HG03060 (cell line): ENCODE data around the gene NT5DC2.

Experiments
- ATAC-seq: cut with Tn5 transposase; IDR thresholded peaks from one replicate; pipeline ENCODE4 v1.9.1; 2021; ENCODE audit warnings: low read depth, moderate number of reproducible peaks; ENCODE audit not compliant: unreplicated experiment

Gene NT5DC2

DNA sequence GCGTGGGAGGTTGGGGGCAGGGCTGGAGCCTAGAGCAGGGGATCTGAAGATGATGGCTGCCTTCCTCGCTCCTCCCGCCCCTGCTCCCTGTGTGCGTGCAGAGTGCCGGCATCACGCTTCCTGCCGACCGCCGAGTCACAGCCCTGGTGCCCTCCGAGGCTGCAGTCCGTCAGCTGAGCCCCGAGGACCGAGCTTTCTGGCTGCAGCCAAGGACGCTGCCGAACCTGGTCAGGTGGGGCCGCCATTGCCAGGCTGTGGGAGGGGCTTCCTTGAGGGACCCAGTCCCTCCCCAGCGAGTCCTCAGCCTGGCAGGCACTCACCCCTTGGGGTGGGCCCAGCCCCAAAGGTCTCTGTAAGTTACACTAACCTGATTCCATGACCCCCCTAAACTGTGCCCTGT, 20.9 kb downstream of the NT5DC2 start:
- no peak for ATAC-seq

DNA sequence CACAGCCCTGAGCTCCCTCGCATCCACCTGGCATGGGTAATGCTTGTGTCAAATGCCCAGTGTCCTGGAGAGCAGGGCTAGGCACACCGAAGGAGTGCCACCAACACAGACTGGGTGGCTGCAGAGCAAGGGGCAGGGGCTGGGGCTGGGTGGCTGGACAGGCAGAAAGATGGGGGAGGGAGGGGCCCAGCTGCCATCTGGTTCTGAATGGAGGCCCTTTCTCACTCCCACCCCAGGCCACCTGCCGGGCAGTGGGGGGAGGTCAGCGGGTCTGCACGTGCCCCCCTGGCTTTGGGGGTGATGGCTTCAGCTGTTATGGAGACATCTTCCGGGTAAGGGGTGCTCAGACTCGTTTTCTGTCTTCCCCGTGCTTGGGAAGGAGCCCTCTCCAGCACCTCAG, 21.6 kb downstream of the NT5DC2 start:
- ATAC-seq: no peak

DNA sequence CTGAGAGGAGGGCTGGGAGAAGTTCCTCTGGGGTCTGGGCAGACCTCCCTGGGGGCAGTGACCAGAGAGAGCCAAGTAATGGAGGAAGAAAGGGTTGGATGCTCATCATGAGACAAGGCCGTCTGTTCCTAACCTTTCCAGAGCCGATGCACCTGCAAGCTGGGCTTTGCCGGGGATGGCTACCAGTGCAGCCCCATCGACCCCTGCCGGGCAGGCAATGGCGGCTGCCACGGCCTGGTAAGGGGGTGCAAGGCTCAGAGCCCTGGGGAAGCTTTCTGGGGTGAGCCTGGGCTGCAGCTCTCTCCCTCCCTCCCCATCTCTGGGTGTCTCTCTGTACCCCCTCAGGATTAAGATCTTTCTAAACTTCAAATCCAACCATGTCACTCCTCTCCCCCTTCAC, 22.1 kb downstream of the NT5DC2 start:
- no peak for ATAC-seq

DNA sequence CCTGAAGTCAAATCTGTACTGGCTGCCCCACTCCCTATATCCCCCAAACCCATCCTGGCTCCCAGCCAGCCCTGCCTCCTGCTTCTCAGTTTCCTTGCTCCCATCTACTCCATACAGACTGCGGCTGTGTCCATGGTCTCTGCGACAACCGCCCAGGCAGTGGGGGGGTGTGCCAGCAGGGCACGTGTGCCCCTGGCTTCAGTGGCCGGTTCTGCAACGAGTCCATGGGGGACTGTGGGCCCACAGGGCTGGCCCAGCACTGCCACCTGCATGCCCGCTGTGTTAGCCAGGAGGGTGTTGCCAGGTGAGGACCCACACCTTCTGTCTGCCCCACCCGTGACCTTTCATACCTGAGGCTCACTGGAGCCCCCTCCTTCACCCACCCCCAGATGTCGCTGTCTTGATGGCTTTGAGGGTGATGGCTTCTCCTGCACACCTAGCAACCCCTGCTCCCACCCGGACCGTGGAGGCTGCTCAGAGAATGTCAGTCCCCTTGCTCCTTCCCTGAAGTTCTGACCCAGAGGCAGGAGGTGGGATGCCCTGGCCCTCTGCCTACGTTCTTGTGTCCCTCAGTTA, 23.8 kb downstream of the NT5DC2 start:
- ATAC-seq: no peak

DNA sequence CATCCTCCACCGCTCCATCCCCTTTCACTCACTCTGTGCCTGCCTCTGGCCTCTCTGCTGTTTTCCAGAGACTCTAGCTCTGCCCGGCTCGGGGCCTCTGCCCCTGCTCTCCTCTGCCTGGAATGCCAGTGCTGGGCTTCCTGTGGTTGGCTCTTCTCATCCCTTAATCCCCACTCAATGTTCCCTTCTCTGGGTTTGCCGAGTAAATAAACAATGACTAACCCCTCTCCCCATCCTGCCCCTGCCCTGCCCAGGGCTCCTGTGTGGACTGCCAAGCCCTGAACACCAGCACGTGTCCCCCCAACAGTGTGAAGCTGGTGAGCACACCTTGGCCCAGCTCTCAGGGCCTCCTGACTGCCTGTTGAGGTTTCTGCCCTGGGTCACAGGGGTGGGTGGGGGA, 26.3 kb downstream of the NT5DC2 start:
- no peak for ATAC-seq

DNA sequence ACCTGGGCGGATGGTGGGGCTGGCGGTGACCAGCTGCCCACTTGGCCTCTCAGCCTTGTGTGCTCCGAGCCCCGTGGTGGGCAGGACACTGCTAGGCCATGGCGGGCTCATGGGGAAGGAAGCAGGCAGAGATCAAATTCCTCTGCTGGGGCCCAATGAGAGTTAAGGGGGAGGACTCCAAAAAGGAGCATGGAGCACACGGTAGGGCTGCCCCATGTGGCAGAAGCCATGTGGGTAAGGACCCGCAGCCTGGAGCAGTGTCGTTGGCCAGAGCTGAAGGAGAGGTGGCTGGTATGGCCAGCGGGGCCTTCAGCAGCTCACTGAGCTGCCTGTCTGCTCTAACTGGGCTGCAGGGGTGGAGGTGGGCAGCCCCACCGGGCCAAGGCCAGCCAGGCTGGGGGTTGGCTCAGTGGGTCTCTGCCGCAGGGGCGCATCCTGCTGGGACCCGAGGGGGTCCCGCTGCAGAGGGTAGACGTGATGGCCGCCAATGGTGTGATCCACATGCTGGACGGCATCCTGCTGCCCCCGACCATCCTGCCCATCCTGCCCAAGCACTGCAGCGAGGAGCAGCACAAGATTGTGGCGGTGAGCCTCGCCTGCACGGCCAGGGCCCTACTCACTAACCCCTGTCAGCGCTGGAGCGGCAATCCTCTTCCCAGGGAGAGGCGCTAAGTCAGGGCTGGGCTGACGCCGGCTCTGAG, 27.2 kb downstream of the NT5DC2 start:
- ATAC-seq: no peak

DNA sequence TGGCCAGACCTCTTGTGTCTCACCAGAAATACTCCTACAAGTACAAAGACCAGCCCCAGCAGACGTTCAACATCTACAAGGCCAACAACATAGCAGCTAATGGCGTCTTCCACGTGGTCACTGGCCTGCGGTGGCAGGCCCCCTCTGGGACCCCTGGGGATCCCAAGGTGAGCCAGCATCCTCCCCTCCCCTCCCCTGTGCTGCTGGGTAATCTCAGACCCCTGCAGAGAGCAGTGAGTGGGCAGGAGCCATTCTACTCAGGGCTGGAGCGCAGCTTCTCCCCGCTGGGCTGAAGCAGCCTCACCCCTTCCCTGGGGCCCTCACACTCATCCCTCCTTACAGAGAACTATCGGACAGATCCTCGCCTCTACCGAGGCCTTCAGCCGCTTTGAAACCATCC, 28.7 kb downstream of the NT5DC2 start:
- no peak for ATAC-seq

DNA sequence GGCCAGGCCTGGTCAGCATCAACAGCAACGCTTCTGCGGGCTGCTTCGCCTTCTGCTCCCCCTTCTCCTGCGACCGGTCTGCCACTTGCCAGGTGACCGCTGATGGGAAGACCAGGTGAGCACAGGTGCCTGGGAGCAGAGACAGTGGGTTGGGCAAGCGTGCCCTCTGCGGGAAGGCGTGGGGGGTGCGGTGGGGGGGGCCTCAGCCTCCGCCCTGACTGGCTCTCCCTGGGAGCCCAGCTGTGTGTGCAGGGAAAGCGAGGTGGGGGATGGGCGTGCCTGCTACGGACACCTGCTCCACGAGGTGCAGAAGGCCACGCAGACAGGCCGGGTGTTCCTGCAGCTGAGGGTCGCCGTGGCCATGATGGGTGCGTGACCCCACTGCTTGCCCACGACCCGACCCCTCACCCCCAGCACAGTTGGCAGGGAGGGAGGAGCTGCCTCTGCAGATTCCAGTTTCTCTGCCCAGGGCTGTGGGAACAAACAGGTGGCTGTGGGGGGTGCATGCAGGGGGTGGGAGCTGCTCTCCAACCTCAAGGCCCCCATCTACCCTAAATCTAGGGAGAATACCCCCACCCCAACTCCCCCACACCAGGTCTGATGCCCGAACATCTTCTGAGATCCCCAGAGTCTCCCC, 29.8 kb downstream of the NT5DC2 start:
- no peak for ATAC-seq

DNA sequence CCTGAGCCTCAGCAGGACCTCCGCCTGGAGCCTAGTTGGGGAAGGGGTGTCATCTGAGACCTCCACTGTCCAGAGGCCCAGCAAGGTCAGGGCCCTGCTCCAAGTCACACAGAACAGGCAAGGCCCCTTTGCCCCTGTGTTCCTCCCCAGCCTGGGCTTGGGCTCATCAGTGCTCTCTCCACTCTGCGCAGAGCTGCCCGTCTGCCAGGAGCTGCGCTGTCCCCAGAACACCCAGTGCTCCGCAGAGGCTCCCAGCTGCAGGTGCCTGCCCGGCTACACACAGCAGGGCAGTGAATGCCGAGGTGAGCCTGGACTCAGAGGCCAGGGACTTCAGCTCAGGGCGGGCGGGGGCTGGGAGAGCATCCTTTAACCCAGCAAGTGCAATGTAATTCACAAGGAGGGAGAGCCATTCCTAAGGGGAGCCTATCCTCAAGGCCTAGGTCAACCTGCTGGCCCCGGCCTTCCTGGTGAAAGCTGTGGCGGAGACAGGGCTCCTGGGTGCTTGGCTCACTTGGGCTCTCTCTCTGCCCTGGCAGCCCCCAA, 30.8 kb downstream of the NT5DC2 start:
- no peak for ATAC-seq

DNA sequence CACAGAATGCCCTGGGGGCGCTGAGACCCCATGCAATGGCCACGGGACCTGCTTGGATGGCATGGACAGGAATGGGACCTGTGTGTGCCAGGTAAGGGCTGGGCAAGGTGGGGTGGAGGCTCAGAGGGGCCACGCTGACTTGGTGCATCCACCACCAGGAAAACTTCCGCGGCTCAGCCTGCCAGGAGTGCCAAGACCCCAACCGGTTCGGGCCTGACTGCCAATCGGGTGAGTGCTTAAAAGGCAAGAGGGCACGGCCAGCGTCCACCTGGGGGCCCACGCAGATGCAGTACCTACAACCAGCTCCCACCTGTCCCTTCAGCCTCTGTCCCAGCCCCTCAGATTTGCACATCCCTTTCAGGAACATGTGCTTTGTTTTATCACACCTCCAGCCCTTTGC, 31.7 kb downstream of the NT5DC2 start:
- ATAC-seq: no peak

DNA sequence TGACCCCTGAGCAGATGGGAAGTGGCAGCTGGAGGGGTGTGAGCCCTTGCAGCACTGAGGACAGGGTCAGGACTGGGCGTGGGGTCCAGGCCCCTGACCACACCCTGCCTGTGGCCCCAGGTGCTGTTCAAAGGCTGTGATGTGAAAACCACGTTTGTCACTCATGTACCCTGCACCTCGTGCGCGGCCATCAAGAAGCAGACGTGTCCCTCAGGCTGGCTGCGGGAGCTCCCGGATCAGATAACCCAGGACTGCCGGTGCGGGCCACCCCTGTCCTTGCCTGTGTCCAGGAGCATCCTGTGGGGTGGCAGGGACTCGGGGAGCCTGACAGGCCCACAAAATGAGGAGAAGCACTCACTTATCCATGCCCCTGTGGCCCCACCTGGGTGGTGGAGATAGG, 32.6 kb downstream of the NT5DC2 start:
- ATAC-seq: no peak

DNA sequence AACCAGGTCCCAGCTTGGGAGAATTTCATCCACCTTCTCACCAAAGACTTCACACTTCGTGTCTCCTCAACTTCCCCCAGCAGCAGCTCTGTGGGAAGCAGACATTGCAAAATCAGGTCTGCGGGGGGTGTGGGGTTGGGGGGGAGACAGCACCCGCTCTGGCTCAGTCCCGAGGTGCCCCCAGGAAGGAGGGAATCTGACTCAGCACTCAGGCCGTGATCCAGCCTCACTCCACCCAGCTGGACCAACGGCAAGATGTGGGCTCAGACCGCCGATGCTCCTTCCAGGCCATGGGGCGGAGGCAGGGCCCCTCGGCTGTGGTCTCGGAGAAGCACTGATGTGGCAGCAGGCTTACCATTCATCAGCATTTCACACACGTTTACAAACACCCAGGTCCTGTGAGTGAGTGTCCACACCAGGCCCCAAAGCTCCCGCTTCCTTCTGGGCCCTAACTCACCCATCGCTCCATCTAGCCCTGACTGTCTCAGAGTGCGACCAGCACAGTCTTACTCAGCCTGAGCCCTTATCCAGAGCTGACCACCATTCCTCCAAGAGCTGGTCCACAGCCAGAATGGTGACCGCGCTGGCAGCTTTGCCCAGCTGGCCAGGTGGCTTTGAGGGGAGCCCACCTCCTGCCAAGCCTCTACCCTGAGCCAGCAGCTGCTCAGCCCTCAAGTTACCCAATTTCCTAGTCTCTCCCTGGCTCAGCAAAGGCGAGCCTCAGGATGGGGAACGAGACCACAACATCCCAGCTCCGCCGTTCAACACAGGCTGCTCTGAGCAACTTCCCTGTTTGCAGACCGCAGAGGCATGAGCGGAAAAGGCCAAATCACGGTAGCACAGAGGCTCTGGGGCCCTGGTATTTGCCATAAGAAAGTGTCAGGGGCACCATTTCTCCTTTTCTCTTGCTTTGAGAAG, 35.3 kb downstream of the NT5DC2 start:
- no peak for ATAC-seq

DNA sequence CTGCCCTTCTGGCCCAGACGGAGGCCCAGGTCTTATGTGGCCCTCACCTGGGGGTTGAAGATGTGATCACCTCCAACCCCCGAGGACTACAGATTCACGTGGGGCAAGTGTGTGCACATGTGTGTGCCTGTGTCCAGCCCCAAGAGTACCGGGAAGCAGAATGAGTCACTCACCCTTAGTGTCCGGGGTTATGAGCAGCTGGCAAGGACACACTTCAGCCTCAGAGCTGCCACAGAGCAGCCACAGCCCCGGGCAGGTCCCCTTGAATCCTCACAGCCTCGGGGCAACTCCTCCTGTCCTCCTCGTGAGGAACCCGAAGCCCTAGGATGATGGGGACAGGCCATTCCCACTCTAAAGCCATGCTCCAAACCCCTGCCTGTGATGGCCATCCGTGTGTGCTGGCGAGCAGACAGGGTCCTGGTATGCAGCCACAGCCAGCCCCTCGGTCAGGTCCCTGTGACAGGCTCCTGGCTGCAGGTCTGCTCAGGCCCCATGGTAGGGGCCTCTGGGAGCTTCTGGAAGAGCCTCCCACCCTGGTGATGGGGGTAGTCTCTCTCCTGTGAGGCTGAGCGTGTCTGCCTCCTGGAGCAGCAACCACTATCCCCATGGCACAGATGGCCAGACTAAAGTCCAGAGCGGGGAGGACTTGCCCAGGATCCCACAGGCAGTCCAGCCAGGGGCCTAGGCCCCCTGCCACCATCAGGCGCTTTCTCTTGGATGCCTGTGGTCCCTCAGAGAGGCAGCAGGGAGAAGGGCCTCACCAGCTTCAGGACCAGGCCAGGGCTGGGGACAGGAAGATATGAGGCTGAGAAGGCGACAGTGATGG, 37.7 kb downstream of the NT5DC2 start:
- no peak for ATAC-seq

DNA sequence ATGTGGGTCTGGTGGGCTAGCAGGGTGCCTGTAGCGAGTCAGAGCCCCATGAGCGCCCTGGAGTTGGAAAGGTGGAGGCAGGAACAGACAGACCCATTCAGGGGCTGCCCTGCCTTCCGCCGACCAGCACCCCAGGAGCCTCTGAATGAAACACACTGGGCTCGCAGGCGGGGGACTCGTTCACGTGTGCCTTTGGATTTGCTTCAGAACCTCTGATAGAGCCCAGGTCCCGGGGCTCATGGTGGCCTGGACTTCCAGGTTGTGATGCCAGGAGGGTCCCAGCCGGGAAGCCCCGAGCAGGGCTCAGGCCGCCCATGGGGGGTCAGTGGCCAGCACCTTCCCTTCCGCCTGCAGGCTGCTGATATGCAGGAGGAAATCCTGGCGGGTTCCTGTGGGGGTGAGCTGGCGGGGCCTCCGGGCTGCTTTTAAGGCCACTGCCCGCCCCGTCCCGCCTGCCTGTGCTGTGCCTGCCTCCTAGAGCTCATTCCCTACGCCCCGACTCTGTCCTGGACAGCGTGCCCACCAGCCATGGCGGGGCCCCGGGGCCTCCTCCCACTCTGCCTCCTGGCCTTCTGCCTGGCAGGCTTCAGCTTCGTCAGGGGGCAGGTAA, 38.7 kb downstream of the NT5DC2 start, which contains the start of gene STAB1:
Gene STAB1 (plus strand): TSS at position 453 of the 610 bp plus-strand sequence. CDS start 76 bp downstream, at position 529.
- no peak for ATAC-seq

DNA sequence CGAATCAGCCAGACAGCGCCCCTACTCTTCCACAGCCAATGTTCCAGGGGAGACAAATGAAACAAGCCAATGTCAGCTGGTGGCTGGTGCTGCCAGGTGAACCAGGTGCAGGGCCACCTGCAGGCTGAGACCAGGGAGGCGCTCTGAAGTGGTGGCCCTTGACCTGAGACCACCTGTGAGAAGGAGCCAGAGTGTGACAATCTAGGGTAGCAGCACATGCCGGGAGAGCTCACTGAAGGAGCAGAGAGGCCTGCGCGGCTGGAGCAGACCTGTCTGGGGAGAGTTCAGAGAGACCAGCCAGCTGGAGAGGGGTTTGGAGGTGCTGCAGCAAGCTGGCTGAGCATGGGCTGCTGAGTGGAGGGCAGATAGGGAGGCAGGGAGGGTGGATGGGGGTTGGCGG, 39.2 kb downstream of the NT5DC2 start:
- ATAC-seq: no peak

DNA sequence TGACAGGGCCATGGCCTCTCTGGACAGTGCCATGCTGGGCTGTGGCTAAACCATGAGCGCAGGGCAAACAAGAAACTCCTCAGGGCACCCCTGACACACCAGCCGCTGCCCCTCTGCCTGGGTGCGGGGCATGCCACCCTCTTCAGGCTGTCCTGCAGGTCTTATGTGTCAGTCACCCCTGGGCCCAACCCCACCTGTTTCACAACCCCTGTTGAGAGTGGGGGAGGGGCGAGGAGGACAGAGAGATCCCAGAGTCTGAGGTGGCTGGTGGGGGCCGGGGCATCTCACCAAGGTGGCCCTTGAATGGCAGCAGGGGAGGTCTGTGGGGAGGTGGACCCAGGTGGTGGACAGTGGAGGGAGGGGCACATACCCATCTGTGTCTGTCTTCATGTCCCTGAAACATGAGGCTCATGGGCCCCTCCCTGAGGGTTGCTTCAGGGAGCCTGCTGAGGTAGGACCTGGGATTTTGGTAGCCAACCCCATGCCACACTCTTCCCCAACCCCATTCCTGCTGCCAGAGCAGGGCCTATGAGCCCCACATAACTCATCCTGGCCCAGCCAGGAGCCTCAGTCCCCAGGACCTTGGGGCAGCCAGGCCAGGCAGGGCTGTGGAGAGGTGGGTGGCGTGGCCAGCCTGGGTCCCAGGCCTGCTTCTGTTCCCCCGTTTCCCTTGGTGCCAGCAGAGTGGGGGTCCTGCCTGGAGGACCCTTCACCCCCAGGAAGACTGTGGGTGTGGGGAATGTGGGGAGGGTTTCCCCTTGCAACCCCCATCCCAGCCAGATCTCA, 40.2 kb downstream of the NT5DC2 start:
- no peak for ATAC-seq

DNA sequence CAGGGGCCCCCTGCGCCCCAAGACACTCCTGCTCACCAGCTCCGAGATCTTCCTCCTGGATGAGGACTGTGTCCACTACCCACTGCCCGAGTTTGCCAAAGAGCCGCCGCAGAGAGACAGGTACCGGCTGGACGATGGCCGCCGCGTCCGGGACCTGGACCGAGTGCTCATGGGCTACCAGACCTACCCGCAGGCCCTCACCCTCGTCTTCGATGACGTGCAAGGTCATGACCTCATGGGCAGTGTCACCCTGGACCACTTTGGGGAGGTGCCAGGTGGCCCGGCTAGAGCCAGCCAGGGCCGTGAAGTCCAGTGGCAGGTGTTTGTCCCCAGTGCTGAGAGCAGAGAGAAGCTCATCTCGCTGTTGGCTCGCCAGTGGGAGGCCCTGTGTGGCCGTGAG, 41.6 kb downstream of the NT5DC2 start:
- no peak for ATAC-seq

DNA sequence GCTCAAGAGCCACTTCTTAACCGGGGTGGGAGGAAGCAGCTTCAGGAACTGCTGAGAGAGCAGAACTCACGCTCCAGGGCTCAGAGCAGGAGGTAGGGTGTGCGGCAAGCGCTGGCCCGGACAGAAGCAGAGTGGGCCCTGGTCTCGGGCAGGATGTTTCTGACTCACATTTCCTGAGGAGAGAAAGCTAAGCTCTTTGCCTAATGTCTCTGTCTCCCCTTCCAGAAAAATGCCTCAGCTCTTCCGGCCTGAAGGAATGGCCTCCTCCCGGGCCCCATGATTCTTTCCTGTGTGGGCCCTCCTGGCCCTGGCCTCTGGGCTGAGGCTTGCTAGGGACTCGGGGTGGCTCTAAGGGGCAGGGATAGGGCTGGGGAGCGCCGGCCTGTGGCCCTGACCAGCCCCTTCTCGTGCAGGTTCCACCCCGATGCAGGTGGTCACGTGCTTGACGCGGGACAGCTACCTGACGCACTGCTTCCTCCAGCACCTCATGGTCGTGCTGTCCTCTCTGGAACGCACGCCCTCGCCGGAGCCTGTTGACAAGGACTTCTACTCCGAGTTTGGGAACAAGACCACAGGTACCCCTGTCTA, 42.6 kb downstream of the NT5DC2 start:
- no peak for ATAC-seq
